ENCODE results near the gene RBM22. TPM values are rescaled to one million over a fixed set of nuclear protein-coding genes. Genes with fewer than 3 reads are reported as not detected.

RBM22 gene
- polyA plus RNA-seq, 1 donor from 2014 or later: 67.9 TPM

DNA sequence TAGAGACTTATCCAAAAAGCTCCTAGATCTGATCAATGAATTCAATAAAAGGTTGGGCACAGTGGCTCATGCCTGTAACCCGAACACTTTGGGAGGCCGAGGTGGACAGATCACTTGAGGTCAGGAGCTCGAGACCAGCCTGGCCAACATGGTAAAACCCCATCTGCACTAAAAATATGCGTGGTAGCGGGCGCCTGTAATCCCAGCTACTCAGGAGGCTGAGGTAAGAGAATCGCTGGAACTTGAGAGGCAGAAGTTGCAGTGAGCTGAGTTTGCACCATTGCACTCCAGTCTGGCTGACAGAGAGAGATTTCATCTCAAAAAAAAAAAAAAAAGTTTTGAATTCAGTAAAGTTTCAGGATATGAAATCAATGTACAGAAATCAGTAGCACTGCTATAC lies 38.0 kb upstream of the RBM22 start:
- Histone ChIP-seq H3K4me3 (ENCODE audit: low read length) (no peak overlapping the region), H3K27ac (ENCODE audit: low read length) (no peak overlapping the region), H3K9me3 (ENCODE audit: low read length) (peaks cover 3% of the 10 kb centered on the region), H3K9ac (ENCODE audit: low read length) (no peak overlapping the region), H3F3A (ENCODE audit: insufficient read depth, low read length, poor library complexity, severe bottlenecking) (no peaks in the 10 kb centered on the region), H3K36me3 (ENCODE audit: insufficient read depth, low read length) (no peaks in the 10 kb centered on the region), H2AFZ (ENCODE audit: low read depth, low read length) (no peak overlapping the region), H3K27me3 (ENCODE audit: insufficient read depth, low read depth, low read length) (no peaks in the 10 kb centered on the region), H3K4me2 (ENCODE audit: low read length) (no peak overlapping the region), H3K9me2 (ENCODE audit: insufficient read depth, low read length) (no peaks in the 10 kb centered on the region), H4K20me1 (ENCODE audit: insufficient read depth) (no peaks in the 10 kb centered on the region), H3K79me2 (replicated peaks; ENCODE audit: insufficient read depth, low read length) (peaks cover 6% of the 10 kb centered on the region)
- TF ChIP-seq TAF1 (IDR thresholded peaks at IDR 0.05; ENCODE audit: low read depth) (no peak), MXI1 (conservative IDR thresholded peaks at IDR 0.05; ENCODE audit: poor library complexity, severe bottlenecking) (no peak), SMC3 (conservative IDR thresholded peaks at IDR 0.05; ENCODE audit: poor library complexity) (no peak), POLR2AphosphoS5 (IDR thresholded peaks at IDR 0.05) (no peak)

DNA sequence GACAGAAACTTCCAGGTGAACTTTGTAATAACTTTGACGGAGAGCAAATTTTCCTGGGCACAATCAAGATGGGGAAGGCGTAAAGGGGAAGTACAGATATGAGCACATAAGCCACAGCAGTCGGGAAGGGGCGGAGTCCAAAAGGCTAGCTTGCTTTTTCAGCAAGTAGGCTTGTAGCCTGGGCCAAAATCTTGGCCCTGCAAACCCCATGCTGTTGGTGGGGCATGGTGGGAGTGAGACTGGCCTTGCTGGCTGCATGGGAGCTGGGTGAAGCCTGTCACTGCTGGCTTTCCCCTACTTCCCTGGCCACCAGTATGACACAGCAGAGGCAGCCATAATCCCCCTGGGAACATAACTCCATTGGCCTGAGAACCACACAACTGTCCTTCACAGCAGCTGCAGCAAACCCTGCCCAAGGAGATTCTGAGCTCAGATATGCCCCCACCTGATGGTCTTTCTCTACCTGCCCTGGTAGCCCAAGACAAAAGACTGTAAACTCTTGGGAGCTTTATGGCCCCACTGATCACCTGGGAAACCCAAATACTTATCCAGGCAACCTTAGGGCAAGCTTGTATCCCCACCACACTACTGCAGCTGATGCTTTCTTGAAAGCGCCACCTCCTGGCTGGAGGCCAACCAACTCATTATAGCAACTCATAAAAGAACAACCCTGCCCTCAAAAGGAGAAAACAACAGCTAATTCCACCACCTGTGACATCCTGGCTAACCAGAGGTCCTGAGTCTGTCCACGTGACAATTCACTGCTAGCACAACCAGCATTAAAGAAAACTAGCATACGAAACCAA lies 33.9 kb upstream of the RBM22 start:
- Histone ChIP-seq H3K4me2 (ENCODE audit: low read length) (no peak overlapping the region), H3K27me3 (ENCODE audit: insufficient read depth, low read depth, low read length) (no peaks in the 10 kb centered on the region), H3K4me3 (ENCODE audit: low read length) (no peak overlapping the region), H2AFZ (ENCODE audit: low read depth, low read length) (no peak overlapping the region), H3F3A (ENCODE audit: insufficient read depth, low read length, poor library complexity, severe bottlenecking) (no peaks in the 10 kb centered on the region), H3K36me3 (ENCODE audit: insufficient read depth, low read length) (peaks cover 12% of the 10 kb centered on the region), H3K9ac (ENCODE audit: low read length) (no peak overlapping the region), H3K9me2 (ENCODE audit: insufficient read depth, low read length) (no peaks in the 10 kb centered on the region), H3K79me2 (replicated peaks; ENCODE audit: insufficient read depth, low read length) (peaks cover 6% of the 10 kb centered on the region), H3K9me3 (ENCODE audit: low read length) (peaks cover 3% of the 10 kb centered on the region), H4K20me1 (ENCODE audit: insufficient read depth) (no peaks in the 10 kb centered on the region), H3K27ac (ENCODE audit: low read length) (no peak overlapping the region)
- TF ChIP-seq POLR2AphosphoS5 (IDR thresholded peaks at IDR 0.05) (no peak), TAF1 (IDR thresholded peaks at IDR 0.05; ENCODE audit: low read depth) (no peak), EZH2 (IDR thresholded peaks at IDR 0.05; ENCODE audit: borderline replicate concordance, insufficient read depth, low read length, poor library complexity, severe bottlenecking) (no peak), RAD21 (conservative IDR thresholded peaks at IDR 0.05) (no peak)
- TF ChIP-seq, protein P1, sequence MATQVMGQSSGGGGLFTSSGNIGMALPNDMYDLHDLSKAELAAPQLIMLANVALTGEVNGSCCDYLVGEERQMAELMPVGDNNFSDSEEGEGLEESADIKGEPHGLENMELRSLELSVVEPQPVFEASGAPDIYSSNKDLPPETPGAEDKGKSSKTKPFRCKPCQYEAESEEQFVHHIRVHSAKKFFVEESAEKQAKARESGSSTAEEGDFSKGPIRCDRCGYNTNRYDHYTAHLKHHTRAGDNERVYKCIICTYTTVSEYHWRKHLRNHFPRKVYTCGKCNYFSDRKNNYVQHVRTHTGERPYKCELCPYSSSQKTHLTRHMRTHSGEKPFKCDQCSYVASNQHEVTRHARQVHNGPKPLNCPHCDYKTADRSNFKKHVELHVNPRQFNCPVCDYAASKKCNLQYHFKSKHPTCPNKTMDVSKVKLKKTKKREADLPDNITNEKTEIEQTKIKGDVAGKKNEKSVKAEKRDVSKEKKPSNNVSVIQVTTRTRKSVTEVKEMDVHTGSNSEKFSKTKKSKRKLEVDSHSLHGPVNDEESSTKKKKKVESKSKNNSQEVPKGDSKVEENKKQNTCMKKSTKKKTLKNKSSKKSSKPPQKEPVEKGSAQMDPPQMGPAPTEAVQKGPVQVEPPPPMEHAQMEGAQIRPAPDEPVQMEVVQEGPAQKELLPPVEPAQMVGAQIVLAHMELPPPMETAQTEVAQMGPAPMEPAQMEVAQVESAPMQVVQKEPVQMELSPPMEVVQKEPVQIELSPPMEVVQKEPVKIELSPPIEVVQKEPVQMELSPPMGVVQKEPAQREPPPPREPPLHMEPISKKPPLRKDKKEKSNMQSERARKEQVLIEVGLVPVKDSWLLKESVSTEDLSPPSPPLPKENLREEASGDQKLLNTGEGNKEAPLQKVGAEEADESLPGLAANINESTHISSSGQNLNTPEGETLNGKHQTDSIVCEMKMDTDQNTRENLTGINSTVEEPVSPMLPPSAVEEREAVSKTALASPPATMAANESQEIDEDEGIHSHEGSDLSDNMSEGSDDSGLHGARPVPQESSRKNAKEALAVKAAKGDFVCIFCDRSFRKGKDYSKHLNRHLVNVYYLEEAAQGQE (IDR thresholded peaks at IDR 0.05; ENCODE audit: borderline replicate concordance): no peak

DNA sequence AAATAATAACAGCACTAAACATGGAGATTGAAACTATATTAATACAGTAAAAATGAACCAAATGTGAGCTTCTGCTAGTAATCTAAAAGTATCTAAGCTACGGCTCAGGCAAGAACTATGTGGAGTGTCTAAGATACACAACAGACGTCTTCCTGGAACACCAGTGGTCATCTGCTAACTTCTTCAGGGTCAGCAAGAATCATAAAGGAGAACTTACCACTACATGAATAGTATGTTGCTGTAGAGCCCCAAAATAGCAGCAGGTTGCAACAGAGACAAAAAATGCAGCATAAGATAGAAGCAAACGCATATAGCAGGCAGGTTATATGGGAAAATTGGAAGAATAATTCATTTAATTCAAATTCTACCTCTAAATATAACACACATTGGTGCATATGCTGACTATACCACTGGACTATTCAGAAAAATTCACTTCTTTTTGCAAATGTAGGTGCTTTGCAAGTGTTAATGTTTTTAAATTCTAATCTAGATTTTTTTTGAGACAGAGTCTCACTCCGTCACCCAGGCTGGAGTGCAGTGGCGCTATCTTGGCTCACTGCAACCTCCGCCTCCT lies 30.9 kb upstream of the RBM22 start:
- TF ChIP-seq POLR2AphosphoS5 (IDR thresholded peaks at IDR 0.05): no peak
- no peak for TF ChIP-seq RAD21 (conservative IDR thresholded peaks at IDR 0.05)
- TF ChIP-seq EP300 (conservative IDR thresholded peaks at IDR 0.05; ENCODE audit: poor library complexity, severe bottlenecking): no peak
- no peak for TF ChIP-seq TAF1 (IDR thresholded peaks at IDR 0.05; ENCODE audit: low read depth)
- TF ChIP-seq EZH2 (IDR thresholded peaks at IDR 0.05; ENCODE audit: borderline replicate concordance, insufficient read depth, low read length, poor library complexity, severe bottlenecking): no peak
- no peak for TF ChIP-seq MXI1 (conservative IDR thresholded peaks at IDR 0.05; ENCODE audit: poor library complexity, severe bottlenecking)
- TF ChIP-seq, protein P1 (IDR thresholded peaks at IDR 0.05; ENCODE audit: borderline replicate concordance): no peak
- TF ChIP-seq SMC3 (conservative IDR thresholded peaks at IDR 0.05; ENCODE audit: poor library complexity): no peak
- TF ChIP-seq, protein P2, sequence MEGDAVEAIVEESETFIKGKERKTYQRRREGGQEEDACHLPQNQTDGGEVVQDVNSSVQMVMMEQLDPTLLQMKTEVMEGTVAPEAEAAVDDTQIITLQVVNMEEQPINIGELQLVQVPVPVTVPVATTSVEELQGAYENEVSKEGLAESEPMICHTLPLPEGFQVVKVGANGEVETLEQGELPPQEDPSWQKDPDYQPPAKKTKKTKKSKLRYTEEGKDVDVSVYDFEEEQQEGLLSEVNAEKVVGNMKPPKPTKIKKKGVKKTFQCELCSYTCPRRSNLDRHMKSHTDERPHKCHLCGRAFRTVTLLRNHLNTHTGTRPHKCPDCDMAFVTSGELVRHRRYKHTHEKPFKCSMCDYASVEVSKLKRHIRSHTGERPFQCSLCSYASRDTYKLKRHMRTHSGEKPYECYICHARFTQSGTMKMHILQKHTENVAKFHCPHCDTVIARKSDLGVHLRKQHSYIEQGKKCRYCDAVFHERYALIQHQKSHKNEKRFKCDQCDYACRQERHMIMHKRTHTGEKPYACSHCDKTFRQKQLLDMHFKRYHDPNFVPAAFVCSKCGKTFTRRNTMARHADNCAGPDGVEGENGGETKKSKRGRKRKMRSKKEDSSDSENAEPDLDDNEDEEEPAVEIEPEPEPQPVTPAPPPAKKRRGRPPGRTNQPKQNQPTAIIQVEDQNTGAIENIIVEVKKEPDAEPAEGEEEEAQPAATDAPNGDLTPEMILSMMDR (IDR thresholded peaks at IDR 0.05; ENCODE audit: poor library complexity, severe bottlenecking): no peak
- no peaks in the 10 kb centered on the region for H3K27me3 ChIP-seq (ENCODE audit: insufficient read depth, low read depth, low read length)
- no peaks in the 10 kb centered on the region for H3K9me2 ChIP-seq (ENCODE audit: insufficient read depth, low read length)
- H3F3A ChIP-seq (ENCODE audit: insufficient read depth, low read length, poor library complexity, severe bottlenecking): no peaks in the 10 kb centered on the region
- H3K79me2 ChIP-seq (replicated peaks; ENCODE audit: insufficient read depth, low read length): peaks cover 6% of the 10 kb centered on the region
- no peak overlapping the region for H3K9ac ChIP-seq (ENCODE audit: low read length)
- peaks cover 15% of the 10 kb centered on the region for H3K36me3 ChIP-seq (ENCODE audit: insufficient read depth, low read length)
- H3K27ac ChIP-seq (ENCODE audit: low read length): no peak overlapping the region
- peaks cover 3% of the 10 kb centered on the region for H3K9me3 ChIP-seq (ENCODE audit: low read length)
- H4K20me1 ChIP-seq (ENCODE audit: insufficient read depth): no peaks in the 10 kb centered on the region
- no peak overlapping the region for H3K4me2 ChIP-seq (ENCODE audit: low read length)
- H3K4me3 ChIP-seq (ENCODE audit: low read length): no peak overlapping the region
- no peak overlapping the region for H2AFZ ChIP-seq (ENCODE audit: low read depth, low read length)

All from neural cell (in vitro differentiated cells).